H9 (cell line): ENCODE data around the gene EVC. TPM values are rescaled to one million over a fixed set of nuclear protein-coding genes. Genes with fewer than 3 reads are reported as not detected.

ENCODE experiments used
- DNase-seq: peaks from one replicate; pipeline ENCODE4 v3.0.0-alpha.2; 2017
- H2AFZ ChIP-seq: one replicate; pipeline ENCODE4 v1.6.1; 2013; ENCODE audit warnings: mild to moderate bottlenecking, low read length, control low read depth, moderate library complexity
- H2AK5ac ChIP-seq: 2 replicates; pipeline ENCODE4 v1.6.1; 2013; ENCODE audit warnings: low read length, control low read depth, mixed read lengths; ENCODE audit not compliant: insufficient read length
- H2BK120ac ChIP-seq: one replicate; pipeline ENCODE4 v1.6.1; 2013; ENCODE audit warnings: low read depth, mild to moderate bottlenecking, low read length, control low read depth, inconsistent platforms; ENCODE audit not compliant: poor library complexity, severe bottlenecking
- H2BK12ac ChIP-seq: 2 replicates; pipeline ENCODE4 v1.6.1; 2013; ENCODE audit warnings: low read length, control low read depth, mixed read lengths, low read depth; ENCODE audit not compliant: insufficient read length
- H2BK15ac ChIP-seq: 2 replicates; pipeline ENCODE4 v1.6.1; 2013; ENCODE audit warnings: low read depth, low read length, control low read depth
- H2BK20ac ChIP-seq: one replicate; pipeline ENCODE4 v1.6.1; 2013; ENCODE audit warnings: low read depth, mild to moderate bottlenecking, low read length, control low read depth, inconsistent platforms; ENCODE audit not compliant: poor library complexity, severe bottlenecking
- H2BK5ac ChIP-seq: 2 replicates; pipeline ENCODE4 v1.6.1; 2013; ENCODE audit warnings: low read length, control low read depth, mixed read lengths; ENCODE audit not compliant: insufficient read length
- H3K14ac ChIP-seq: 2 replicates; pipeline ENCODE4 v1.6.1; 2013; ENCODE audit warnings: low read length, control low read depth; ENCODE audit not compliant: insufficient read depth
- H3K18ac ChIP-seq: 2 replicates; pipeline ENCODE4 v1.6.1; 2013; ENCODE audit warnings: low read depth, mild to moderate bottlenecking, mixed read lengths, low read length, control low read depth; ENCODE audit not compliant: insufficient read length
- H3K23ac ChIP-seq: 2 replicates; pipeline ENCODE4 v1.6.1; 2013; ENCODE audit warnings: low read length, control low read depth, mixed read lengths, low read depth; ENCODE audit not compliant: insufficient read length
- H3K23me2 ChIP-seq: 2 replicates; pipeline ENCODE4 v1.6.1; 2013; ENCODE audit warnings: low read depth, mild to moderate bottlenecking, mixed read lengths, low read length, control low read depth; ENCODE audit not compliant: insufficient read length, poor library complexity, severe bottlenecking
- H3K27ac ChIP-seq: 2 replicates; pipeline ENCODE4 v1.5.1; 2013; ENCODE audit warnings: low read length, control low read depth, mixed read lengths, low read depth; ENCODE audit not compliant: insufficient read length
- H3K27me3 ChIP-seq: 2 replicates; pipeline ENCODE4 v1.6.1; 2013; ENCODE audit warnings: low read length, control low read depth, inconsistent platforms; ENCODE audit not compliant: insufficient read depth
- H3K4ac ChIP-seq: 2 replicates; pipeline ENCODE4 v1.6.1; 2013; ENCODE audit warnings: low read depth, mild to moderate bottlenecking, control low read depth, inconsistent platforms, low read length, moderate library complexity
- H3K4me1 ChIP-seq: 2 replicates; pipeline ENCODE4 v1.6.1; 2013; ENCODE audit warnings: low read length, control low read depth, inconsistent platforms; ENCODE audit not compliant: insufficient read depth
- H3K4me2 ChIP-seq: 2 replicates; pipeline ENCODE4 v1.6.1; 2013; ENCODE audit warnings: low read length, control low read depth, mixed read lengths; ENCODE audit not compliant: insufficient read length, insufficient read depth
- H3K56ac ChIP-seq: 2 replicates; pipeline ENCODE4 v1.6.1; 2013; ENCODE audit warnings: low read depth, mild to moderate bottlenecking, mixed read lengths, low read length, control low read depth; ENCODE audit not compliant: insufficient read length
- H3K79me1 ChIP-seq: 2 replicates; pipeline ENCODE4 v1.6.1; 2013; ENCODE audit warnings: low read depth, mild to moderate bottlenecking, moderate library complexity, low read length, control low read depth, inconsistent platforms; ENCODE audit not compliant: insufficient read depth, poor library complexity, severe bottlenecking
- H3K79me2 ChIP-seq: 2 replicates; pipeline ENCODE4 v1.6.1; 2013; ENCODE audit warnings: low read length, control low read depth, inconsistent platforms; ENCODE audit not compliant: insufficient read depth
- H3K9ac ChIP-seq: 2 replicates; pipeline ENCODE4 v1.6.1; 2013; ENCODE audit warnings: low read length, control low read depth, mixed read lengths; ENCODE audit not compliant: insufficient read length; ENCODE audit errors: extremely low read depth
- H3K9me3 ChIP-seq: one replicate; pipeline ENCODE4 v1.6.1; 2013; ENCODE audit warnings: low read depth, low read length, inconsistent platforms; ENCODE audit not compliant: control insufficient read depth
- H3T11ph ChIP-seq: one replicate; pipeline ENCODE4 v1.6.1; 2013; ENCODE audit warnings: mild to moderate bottlenecking, low read length, control low read depth, inconsistent platforms
- H4K20me1 ChIP-seq: one replicate; pipeline ENCODE4 v1.6.1; 2013; ENCODE audit not compliant: control insufficient read depth, insufficient read length, insufficient read depth
- H4K5ac ChIP-seq: 2 replicates; pipeline ENCODE4 v1.6.1; 2013; ENCODE audit warnings: low read depth, mild to moderate bottlenecking, mixed read lengths, low read length, control low read depth; ENCODE audit not compliant: insufficient read length
- H4K8ac ChIP-seq: replicated peaks from 2 replicates; pipeline ENCODE4 v1.6.1; 2013; ENCODE audit warnings: low read length, control low read depth, mixed read lengths, low read depth; ENCODE audit not compliant: insufficient read length
- H4K91ac ChIP-seq: 2 replicates; pipeline ENCODE4 v1.6.1; 2013; ENCODE audit warnings: low read depth, mild to moderate bottlenecking, moderate library complexity, mixed read lengths, low read length, control low read depth; ENCODE audit not compliant: insufficient read length
- H3K27ac Mint-ChIP-seq, 3 experiments: 2 replicates in 2 of 3; 3 replicates in 1 of 3; pipeline ENCODE4 v1.8.0; 2020 to 2021; ENCODE audit warnings: mixed read lengths in 3 of 3, mild to moderate bottlenecking in 1 of 3, moderate library complexity in 1 of 3
- H3K27me3 Mint-ChIP-seq: 2 replicates; pipeline ENCODE4 v1.8.0; 2021; ENCODE audit warnings: low read depth, mild to moderate bottlenecking, moderate library complexity, mixed read lengths
- H3K36me3 Mint-ChIP-seq, 3 experiments: 2 replicates in 2 of 3; 3 replicates in 1 of 3; pipeline ENCODE4 v1.8.0; 2020 to 2021; ENCODE audit warnings: low read depth in 3 of 3, mixed read lengths in 3 of 3; ENCODE audit not compliant: insufficient read depth in 1 of 3
- H3K4me1 Mint-ChIP-seq, 2 experiments: 2 replicates each; pipeline ENCODE4 v1.8.0; 2020; ENCODE audit warnings: mixed read lengths in 2 of 2
- H3K4me3 Mint-ChIP-seq, 2 experiments: 2 replicates in 1 of 2; 3 replicates in 1 of 2; pipeline ENCODE4 v1.8.0; 2020 to 2021; ENCODE audit warnings: mild to moderate bottlenecking in 2 of 2, mixed read lengths in 2 of 2, moderate library complexity in 1 of 2
- H3K9me3 Mint-ChIP-seq, 2 experiments: 2 replicates in 1 of 2; 3 replicates in 1 of 2; pipeline ENCODE4 v1.8.0; 2020; ENCODE audit warnings: mild to moderate bottlenecking in 2 of 2, mixed read lengths in 2 of 2, moderate library complexity in 1 of 2
- CTCF ChIP-seq: fragments of 200-600 bp; sonication (generic); conservative IDR thresholded peaks from 3 replicates; pipeline ENCODE4 v1.8.0; 2021; ENCODE audit warnings: antibody characterized with exemption, mild to moderate bottlenecking
- WGBS: extraction: QIAGEN DNeasy Blood & Tissue Kit; methylation state at CpG from one replicate; pipeline ENCODE4 v1.1.7; 2013; ENCODE audit warnings: missing lambda C conversion rate, low lambda C conversion rate, mixed read lengths; ENCODE audit not compliant: insufficient read length; ENCODE audit errors: extremely low coverage; 5-methylcytosine and 5-hydroxymethylcytosine counted together
- total RNA-seq: library from RNA; stranded (reverse); gene quantifications from 2 replicates; pipeline ENCODE4 v1.2.1, GENCODE V29; 2021

The EVC gene
- total RNA-seq, 1 experiment from 2014 or later, result 10.1 TPM

GRCh38 chr4:5816101-5816500 is 105.1 kb downstream of the EVC start:
- DNase-seq, result no peak
- H3K4ac ChIP-seq, result no peak overlapping the region
- no peak overlapping the region for H2AK5ac ChIP-seq
- no peaks in the 10 kb centered on the region for H3K27me3 Mint-ChIP-seq
- H2BK20ac ChIP-seq, result no peak overlapping the region
- H4K5ac ChIP-seq, result no peak overlapping the region
- no peak overlapping the region for H2BK120ac ChIP-seq
- H3K56ac ChIP-seq, result no peak overlapping the region
- no peaks in the 10 kb centered on the region for H3K9me3 Mint-ChIP-seq
- H3T11ph ChIP-seq, result no peak overlapping the region
- no peaks in the 10 kb centered on the region for H3K79me2 ChIP-seq
- H4K20me1 ChIP-seq, result no peaks in the 10 kb centered on the region
- no peak overlapping the region for H3K18ac ChIP-seq
- H2BK5ac ChIP-seq, result no peak overlapping the region
- no peak for TF ChIP-seq CTCF
- peaks cover 4 to 6% of the 10 kb centered on the region in 2 experiments; a peak in 1 of 4 replicates for H3K4me1 Mint-ChIP-seq
- no peaks in the 10 kb centered on the region for H3K4me1 ChIP-seq
- H3K23me2 ChIP-seq, result no peaks in the 10 kb centered on the region
- no peak overlapping the region for H2BK12ac ChIP-seq
- no peaks in the 10 kb centered on the region for H3K27me3 ChIP-seq
- H2BK15ac ChIP-seq, result no peak overlapping the region
- no peak overlapping the region for H3K27ac Mint-ChIP-seq
- no CpG with 5 or more reads among the region's 8 CpGs for WGBS
- no peak overlapping the region for H4K91ac ChIP-seq
- H3K79me1 ChIP-seq, result no peaks in the 10 kb centered on the region
- H3K9ac ChIP-seq, result no peak overlapping the region
- no peak overlapping the region for H4K8ac ChIP-seq
- H2AFZ ChIP-seq, result no peak overlapping the region
- H3K9me3 ChIP-seq, result no peaks in the 10 kb centered on the region
- H3K4me2 ChIP-seq, result no peak overlapping the region
- no peak overlapping the region for H3K4me3 Mint-ChIP-seq
- no peak overlapping the region for H3K27ac ChIP-seq
- H3K14ac ChIP-seq, result no peak overlapping the region
- H3K36me3 Mint-ChIP-seq, result peaks cover 49 to 58% (median 57%) of the 10 kb centered on the region in 3 experiments
- no peak overlapping the region for H3K23ac ChIP-seq
